NCI-H2107 (cell line): ENCODE data around the gene CERCAM.
"Not testable (repeated sequence)": the region's sequence is repeated elsewhere in the genome, so short reads cannot be mapped to it uniquely, and the experiment has no call there.

ENCODE experiments used
- DNase-seq: peaks from one replicate; lab custom pipeline; 2025; lab: John Stamatoyannopoulos, UW

The CERCAM gene

DNA sequence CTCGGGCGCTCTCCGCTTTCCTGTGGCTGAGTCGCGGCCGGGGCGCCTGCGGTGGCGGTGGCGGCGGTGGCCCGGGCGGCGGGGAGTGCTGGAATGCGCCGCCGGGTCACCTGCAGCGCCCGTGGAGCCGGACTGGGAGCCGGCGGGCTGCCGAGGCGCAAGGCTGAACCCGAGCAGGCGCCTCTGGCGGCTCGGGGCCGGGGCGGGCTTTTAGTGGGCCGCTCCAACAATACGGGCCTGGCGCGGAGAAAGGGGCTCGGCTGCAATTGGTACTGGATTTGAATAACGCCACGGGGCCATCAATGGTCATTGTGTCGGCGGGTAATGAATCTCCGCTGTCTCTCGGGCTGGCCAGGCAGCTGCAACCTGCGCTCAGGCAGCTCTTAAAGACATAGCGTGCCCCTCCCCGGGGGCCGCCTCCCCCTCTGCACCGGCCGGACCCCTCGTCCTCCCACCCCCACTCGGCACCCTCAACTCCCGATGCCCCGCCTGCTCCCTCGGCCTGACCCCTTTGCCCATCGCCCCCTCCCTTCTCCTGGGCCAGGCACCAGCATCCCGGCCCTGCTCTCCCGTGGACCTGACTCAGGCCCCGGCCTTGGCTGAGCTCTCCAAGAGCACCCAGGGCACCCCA is 27.4 kb upstream of the CERCAM start:
- DNase-seq: no peak

DNA sequence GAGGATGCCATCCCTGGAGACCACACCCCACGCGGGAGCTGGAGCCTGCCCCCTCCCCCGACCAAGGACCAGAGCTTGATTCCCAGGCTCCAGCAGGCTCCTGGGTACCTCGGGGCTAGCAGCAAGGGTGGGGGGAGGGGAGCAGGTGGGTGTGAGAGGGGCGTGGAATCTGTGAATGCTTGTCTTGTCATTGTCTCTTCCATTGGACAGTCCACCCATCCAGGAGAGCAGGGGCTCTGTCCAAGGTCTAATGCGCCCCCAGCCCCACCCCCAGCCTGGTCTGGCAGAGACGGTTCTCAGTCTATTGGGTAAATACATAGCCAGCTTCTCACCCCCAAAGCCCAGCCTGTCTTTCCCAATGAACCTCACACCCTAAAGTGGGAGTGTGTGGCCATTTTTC is 26.7 kb upstream of the CERCAM start:
- DNase-seq: no peak

DNA sequence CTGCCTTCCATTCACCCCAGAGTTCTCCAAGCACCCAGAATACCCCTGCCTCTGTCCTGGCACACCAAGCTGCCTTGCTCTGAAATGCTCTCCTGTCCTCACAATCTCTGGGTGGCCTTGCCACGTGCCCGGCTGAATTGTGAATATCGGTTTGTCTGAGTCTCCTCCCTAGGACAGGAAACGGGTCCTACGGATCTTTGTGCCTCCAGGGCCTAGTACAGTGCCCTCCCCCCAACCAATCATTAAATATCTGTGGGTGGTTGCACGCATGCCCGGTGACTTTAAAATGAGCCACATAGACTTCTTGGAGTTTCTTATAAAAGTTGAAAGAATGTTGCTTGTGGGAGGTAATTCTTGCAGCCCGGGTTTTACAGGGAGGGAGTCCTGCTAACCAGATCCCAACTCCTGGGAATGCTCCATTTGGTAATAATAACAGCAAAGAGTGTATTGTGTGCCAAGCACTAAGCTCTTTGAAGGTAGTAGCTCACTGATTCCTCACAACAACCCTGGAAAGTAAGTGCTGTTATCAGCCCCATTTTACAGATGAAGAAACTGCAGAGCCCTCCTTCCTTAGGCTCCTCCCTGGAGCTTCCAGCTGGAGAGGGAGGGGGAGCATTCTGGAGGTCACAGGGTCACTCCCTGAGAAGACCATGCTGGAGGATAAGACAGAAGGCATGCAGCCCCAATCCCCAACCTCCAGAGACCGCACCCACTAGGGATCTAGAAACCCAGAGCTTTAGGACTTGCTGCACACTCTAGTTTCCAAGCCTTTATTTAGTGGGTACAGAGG is 26.1 kb upstream of the CERCAM start:
- DNase-seq: no peak

DNA sequence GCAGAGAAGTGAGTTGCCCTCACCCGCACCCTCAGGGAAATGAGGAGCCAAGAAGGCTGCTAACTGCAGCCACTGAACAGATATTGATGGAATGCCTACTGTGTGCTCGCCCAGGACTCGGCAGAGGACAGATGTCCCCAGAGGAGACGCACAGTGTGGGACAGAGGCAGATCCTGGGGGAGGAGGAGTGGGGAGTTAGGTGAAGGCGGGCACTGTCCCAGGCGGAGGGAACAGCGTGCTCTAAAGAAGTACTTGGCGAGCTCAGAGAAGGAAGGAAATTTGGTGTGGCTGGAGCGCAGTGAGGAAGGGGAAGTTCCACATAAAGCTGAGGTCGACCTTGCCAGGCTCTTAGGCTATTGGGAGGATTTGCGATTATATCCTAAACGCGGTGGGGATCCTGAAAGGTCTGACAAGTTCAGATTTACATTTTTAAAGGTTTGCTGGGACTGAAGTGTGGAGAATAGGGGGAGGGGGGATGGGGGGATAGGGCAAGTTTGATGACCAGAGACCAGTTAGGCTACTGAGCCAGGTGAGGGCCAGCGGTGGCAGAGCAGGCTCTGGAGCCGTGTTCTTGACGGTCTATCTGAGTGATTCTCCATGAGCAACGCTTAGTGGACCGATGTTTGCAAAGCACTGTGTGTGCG is 23.6 kb upstream of the CERCAM start:
- no peak for DNase-seq

DNA sequence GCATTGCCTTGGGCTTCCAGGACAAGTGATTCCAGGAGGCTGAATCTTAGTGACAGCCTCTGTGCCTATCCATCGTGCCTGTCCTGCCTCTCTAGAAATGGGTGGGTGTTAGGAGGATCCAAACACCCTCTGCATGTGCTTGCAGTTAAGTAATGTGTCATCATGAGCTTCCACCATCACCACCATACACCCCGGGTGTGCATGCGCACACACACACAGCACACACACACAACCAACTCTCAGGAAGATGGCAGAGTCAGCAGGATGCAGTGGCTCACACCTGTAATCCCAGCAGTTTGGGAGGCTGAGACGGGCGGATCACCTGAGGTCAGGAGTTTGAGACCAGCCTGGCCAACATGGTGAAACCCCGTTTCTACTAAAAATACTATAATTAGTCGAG is 22.8 kb upstream of the CERCAM start:
- DNase-seq: no peak

DNA sequence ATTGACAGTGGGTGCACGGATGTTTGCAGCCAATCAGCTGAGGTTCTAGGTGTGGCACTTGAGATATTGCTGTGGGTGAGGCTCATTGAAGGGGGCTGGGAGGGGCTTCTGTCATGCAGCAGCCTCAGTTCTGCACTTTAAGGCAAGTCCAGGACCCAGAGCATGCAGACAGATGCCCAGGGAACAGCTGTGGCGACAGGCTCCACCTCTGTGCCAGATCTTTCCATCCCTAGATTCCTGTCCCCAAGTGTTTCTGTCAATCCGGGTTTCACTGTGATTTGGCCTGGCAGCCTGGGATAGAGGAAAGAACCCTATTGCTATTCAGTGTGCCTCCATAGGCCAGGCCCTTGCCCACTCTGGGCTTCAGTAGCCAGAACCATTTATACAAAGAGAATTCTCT is 20.8 kb upstream of the CERCAM start:
- DNase-seq: no peak

DNA sequence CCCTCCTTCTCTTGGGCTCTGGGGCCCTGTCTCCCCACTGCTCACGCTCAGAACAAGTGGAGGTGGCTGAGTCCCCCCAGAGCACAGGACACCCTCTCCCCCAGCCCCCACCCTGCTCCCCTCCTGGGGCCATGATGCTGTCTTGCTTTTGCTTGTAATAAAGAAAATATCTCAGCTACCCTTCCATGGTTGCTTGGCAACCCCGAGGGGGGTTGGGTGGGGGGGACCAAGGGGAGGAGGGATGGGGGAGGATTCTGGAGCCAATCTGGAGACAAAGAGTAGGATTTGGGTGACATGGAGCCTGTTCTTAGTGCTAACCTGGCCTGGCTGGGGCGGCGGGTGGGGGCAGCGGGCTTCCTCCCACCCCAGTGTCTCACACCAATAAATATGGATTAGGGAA is 16.1 kb upstream of the CERCAM start:
- DNase-seq: no peak

DNA sequence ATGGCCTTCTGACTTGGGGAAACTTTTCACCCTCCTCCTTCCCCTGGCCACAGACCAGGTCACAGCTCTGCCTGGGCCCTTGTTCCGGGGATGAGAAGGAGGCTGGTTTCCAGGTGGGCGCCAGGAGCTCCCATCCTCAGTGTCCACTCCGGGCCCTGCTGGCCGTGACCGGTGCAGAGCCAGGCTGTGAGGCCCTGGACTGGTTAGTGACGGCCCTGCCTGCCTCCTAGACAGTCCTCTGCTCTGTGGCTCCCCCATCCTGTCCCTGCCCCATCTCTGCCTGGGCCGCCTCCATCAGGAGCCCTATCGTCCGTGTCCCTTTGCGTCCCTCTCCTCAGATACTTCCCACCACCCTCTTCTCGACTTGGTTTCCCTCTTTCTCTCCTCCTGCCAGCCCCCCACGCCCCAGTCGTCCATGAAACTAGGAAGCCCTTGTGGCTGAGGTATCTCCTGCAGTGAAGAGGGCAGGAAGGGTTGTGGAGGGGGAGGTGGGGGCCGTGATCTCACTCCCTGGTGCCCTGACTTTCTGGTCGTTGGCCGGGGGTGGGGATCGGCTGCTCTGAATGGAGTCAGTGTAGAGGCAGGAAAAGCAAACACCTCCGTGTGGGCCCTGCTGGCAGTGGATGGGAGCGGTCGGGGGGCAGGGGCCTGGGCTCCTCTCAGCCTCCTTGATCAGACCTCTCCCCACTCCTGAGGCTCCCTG is 15.4 kb upstream of the CERCAM start:
- no peak for DNase-seq

DNA sequence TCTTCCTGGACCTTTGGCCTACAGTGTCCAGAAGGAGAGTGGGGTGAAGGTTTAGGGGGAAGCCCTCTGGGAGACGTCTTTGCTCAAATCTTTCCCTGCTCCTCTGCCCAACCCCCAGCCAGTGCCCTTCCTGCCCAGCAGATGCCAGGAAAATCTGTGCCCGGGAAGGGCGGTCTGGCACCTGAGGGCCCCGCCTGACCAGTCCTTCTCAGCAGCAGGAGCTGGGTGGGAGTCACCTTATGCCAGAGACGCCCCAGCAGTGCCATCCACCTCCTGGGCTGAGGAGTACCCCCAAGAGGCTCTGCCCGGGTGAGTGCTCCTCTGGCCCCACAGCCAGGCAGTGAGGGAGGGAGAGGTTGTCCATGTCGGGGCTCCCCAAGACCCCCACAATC is 14.9 kb upstream of the CERCAM start:
- no peak for DNase-seq

DNA sequence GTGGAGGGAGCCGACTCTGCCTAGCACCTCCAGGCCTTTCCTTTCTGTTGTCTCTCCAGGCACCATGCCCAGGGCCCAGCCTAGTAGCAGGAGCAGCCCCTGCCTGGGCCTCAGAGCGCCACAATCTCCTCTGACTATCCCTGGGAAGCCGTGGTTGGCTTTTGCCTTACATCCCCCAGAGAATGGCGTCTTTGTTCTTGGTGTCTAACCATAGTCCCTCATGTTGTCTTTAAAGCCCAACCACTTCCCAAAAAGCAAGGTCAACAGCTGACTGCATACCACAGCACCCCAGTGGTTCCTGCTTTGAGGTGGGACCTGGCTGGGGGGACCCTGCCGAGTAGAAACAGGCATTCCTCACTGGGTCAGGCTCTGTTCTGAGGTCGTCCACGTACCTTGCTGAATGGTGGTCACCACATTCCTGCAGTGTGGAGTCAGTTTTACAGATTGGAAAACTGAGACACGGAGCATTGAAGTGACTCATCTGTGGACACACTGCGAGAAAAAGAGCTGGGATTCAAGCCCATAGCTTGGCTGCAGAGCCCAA is 13.7 kb upstream of the CERCAM start:
- no peak for DNase-seq

DNA sequence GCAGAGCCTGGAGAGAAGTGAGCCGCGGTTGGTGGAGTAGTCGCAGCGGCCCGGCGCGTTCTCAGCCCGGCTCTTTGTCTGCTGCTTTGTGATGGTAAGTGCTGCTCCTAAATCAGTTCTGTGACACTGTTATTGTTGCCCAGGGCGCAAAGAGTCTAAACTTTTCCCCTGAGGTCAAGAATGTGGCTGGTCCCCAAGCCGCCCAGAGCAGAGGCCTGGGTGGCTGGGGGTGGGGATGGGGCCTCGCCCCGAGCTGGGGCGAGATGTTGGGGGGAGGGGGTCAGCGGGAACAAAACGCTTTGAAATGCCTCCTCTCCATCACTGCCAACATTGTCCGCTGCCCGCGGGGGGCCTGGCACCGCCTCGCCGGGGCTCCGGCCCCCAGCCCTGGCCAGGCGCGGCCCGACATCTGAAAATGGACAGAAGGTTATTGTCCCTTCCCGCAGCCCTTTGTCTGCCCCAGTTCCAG is 11.7 kb upstream of the CERCAM start:
- no peak for DNase-seq

DNA sequence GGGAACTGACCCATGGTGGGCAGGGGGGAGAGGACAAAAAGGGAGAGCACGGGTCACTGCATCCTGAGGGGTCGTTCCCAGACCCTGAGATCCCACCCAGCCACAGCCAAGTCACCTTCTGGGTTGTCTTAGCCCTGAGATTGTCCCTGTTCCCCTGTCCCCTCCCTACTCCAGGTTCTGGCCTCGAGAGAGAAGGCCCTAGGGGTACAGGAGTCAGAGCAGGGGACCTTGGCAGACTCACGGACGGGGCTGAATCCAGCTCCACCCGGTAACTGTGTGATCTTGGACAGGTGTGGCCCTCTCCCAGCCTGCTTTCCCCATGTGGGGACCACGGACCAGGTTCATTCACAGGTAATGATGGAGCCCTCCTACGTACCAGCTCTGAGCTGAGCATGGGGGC is 11.2 kb upstream of the CERCAM start:
- DNase-seq: no peak

DNA sequence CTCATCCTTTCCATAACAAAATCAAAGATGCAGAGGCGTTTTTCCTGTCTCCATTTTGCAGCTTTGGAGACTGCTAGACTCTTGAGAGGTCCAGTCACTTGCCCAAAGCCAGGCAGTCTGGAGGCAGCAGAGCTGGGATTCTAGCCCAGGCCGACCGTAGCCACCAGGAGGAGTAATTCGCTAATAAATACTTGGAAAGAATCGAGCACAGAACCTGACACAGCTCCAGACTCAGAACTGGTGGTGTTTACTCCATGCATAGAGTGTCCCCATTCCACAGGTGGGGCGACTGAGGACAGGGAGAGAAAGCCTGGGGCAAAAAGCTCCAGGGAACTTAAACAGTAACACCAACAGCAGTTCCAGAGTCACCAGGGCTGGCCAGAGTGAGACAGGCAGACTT is 10.7 kb upstream of the CERCAM start:
- DNase-seq: no peak

DNA sequence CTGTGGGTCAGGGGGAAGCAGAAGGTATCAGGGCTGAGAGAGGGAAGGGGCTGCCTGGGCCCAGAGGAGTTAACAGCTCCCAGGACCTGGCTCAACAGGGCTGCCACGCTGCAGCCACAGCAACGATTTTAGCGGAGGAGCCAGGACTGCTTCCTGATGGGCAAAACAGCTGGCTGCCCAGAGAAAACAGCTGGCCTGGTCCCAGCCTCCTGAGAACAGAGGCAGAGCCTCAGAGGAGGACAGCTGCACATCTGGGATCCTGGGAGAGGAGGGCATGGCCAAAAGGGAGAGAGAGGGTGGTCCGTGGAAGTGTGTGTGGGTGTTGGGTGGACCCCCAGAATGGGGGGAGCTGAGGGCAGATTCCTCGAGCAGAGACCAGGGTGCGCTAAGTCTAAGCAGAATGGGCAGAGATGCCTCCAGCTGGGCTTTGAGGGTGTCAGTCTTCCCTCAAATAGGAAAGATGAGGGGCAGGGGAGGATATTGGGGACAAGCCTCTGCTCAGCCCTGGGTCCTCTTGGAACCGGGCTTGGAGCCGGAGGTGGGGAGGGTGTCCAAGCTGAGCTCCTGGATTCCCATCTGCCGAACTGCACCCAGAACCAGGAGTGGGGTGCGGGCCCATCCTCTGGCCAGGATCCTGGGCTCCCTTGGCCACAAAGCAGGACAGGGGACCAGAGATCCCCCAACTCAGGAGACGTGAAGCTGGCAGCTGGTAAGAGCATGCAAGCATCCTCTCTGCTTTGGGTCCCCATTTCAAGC is 9.1 kb upstream of the CERCAM start:
- DNase-seq: no peak

DNA sequence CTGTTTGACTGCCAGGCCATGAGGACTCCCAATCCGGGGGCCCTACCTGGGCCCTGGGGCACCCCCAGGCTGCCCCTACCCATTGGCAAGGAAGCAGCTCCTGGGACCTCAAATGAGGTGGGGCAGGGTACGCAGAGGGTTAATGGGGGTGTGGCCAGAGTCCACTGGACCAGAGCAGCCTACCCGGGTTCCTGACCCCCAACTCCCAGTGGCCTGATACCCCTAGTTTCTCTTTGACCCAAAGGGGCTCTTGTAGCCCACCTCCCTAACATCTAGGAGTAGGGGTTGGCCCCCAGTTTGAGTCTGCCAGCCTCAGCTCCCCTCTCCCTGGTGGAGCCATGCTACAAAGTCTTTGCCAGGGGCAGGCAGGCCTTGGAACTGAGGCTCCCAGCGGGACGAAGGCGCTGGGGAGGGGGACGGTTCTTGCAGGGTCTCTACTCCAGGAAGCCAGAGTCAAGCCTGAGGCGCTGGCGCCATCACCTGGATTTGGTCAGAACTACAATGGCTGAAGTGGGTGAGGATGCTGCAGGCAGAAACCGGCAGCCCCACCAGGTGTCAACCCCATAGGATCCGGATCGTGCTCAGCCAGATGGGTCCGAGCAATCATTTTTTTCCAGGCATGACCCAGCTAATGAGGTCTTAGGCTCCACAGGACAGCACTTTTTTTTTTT is 8.4 kb upstream of the CERCAM start:
- DNase-seq: peak; percentile 73

DNA sequence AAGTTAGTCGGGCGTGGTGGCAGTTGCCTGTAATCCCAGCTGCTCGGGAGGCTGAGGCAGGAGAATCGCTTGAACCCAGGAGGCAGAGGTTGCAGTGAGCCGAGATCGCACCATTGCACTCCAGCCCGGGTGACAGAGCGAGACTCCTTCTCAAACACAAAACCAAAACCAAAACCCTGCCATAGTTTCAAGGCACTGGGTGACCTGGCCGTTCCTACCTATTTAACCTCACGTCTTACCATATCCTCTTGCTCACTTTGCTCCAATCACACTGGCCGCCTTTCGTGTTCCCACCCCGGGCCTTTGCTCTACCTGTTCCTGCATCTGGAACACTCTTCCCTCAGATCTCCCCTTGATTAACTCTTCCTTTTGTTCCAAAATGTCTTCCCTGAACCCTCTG is 6.9 kb upstream of the CERCAM start:
- not testable (repeated sequence) for DNase-seq

DNA sequence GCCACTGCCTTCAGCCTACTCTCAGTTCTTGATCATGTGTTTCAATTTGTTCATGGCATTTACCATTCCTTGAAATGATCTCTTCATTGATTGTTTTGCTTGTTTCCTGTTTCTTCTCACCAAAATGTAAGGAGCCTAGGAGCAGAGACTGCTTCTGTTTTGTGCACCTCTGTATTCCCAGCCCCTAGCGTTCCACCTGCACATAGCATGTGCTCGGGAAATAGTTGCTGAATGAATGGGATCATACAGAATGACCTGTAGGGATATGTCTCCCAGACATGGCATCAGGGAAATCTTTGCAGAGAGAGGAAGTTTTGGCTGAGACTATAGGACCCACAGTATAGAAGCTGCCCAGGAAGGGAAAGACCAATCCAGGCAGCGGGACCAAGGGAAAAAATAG is 6.2 kb upstream of the CERCAM start:
- no peak for DNase-seq

DNA sequence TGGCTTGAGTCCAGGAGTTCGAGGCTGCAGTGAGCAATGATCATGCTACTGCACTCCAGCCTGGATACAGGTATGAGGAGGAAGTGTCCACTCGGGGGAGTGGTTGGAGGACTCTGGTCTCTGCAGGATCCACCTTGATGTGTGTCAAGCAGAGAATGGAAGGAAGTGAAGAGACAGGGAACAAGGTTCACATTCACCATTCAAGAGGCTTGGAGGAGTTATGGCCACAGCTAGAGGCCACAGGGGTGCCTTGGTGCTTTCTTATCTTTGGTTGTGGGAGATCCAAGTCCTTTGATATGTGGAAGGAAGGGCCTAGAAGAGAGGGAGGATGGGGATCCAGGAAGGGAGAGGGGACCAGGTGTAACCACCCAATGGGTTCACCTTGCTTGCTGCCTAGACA is 5.4 kb upstream of the CERCAM start:
- no peak for DNase-seq

DNA sequence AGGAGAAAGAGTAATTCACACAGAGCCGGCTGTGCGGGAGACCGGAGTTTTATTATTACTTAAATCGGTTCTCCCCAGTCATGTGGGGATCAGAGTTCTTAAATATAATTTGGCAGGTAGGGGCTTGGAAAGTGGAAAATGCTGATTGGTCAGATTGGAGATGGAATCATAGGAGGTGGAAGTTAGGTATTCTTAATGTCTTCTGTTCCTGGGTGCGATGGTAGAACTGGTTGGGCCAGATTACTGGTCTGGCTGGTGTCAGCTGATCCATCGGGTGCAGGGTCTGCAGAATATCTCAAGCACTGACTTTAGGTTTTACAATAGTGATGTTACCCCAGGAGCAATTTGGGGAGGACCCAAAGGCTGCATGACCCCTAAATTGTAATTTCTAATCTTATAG is 4.6 kb upstream of the CERCAM start:
- DNase-seq: no peak

DNA sequence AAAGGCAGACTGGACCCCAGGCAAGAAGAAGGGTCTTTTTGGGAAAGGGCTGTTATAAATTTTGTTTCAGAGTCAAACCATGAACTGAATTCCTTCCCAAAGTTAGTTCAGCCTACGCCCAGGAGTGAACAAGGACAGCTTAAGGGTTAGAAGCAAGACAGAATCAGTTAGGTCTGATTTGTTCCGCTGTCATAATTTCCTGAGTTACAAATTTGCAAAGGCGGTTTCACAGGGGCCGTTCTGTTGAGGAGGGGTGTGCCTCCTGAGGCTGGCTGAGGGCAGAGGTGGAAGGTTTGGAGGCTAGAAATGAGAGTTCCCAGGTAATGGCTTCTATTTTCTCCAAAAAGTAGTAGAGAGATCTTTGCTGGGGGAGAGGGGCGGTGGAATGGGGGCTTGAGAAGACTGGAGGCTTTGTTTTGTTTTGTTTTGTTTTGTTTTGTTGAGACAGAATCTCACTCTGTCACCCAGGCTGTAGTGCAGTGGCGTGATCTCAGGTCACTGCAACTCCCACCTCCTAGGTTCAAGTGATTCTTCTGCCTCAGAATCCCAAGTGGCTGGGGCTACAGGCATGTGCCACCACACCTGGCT is 4.1 kb upstream of the CERCAM start:
- no peak for DNase-seq
